HepG2 (cell line): ENCODE data around the gene HHEX. TPM values are rescaled to one million over a fixed set of nuclear protein-coding genes. Genes with fewer than 3 reads are reported as not detected.

ENCODE experiments used
- AGO2 ChIP-seq: fragments of 200-400 bp; formaldehyde crosslinking; optimal IDR thresholded peaks from 2 replicates; pipeline ENCODE3; 2017; ENCODE audit warnings: mild to moderate bottlenecking, low read depth, low read length, moderate library complexity
- ASH2L ChIP-seq: fragments of 300-600, 200-600 bp; sonication (generic); IDR thresholded peaks from 2 replicates; pipeline ENCODE4 v1.7.0; 2017; ENCODE audit warnings: low read depth, mild to moderate bottlenecking, moderate library complexity, mixed read lengths, low read length; ENCODE audit not compliant: insufficient read length
- BRD4 ChIP-seq: sonication (generic); formaldehyde crosslinking; IDR thresholded peaks from 2 replicates; pipeline ENCODE4 v1.4.0; 2020; ENCODE audit warnings: missing genetic modification reagents
- CREB1 ChIP-seq, 2 experiments: fragments of 450-650 bp in 1 of 2; IDR thresholded peaks; 2 replicates each; pipeline ENCODE4 v1.6.1; 2016 to 2017; ENCODE audit warnings: control low read depth in 1 of 2, mild to moderate bottlenecking in 1 of 2, missing compliant biosample characterization in 1 of 2, missing genetic modification characterization in 1 of 2
- ETV5 ChIP-seq: IDR thresholded peaks from 2 replicates; pipeline ENCODE4 v1.6.1; 2018; ENCODE audit warnings: missing biosample characterization, missing genetic modification reagents, inconsistent platforms, borderline replicate concordance
- HDAC1 ChIP-seq: sonication (generic); formaldehyde crosslinking; IDR thresholded peaks from 2 replicates; pipeline ENCODE4 v1.5.1; 2020; ENCODE audit warnings: mild to moderate bottlenecking, missing genetic modification reagents
- HOXD1 ChIP-seq: sonication (generic); formaldehyde crosslinking; IDR thresholded peaks from 2 replicates; pipeline ENCODE4 v1.5.0; 2020; ENCODE audit warnings: missing genetic modification reagents
- KMT2A ChIP-seq: sonication (generic); formaldehyde crosslinking; IDR thresholded peaks from 2 replicates; pipeline ENCODE4 v1.4.0; 2020; ENCODE audit warnings: missing genetic modification reagents
- NR2F6 ChIP-seq, 2 experiments: IDR thresholded peaks; 2 replicates each; pipeline ENCODE4 v1.6.1; 2016; ENCODE audit warnings: antibody characterized with exemption in 1 of 2, mild to moderate bottlenecking in 1 of 2
- SRY ChIP-seq: sonication (generic); formaldehyde crosslinking; IDR thresholded peaks from 2 replicates; pipeline ENCODE4 v1.8.0; 2022; ENCODE audit warnings: mild to moderate bottlenecking, missing genetic modification reagents
- THAP11 ChIP-seq: IDR thresholded peaks from 2 replicates; pipeline ENCODE4 v1.6.1; 2016; ENCODE audit warnings: missing biosample characterization, missing genetic modification reagents
- ZMYM4 ChIP-seq: sonication (generic); formaldehyde crosslinking; IDR thresholded peaks from 2 replicates; pipeline ENCODE4 v1.8.1; 2023; ENCODE audit warnings: mild to moderate bottlenecking, missing genetic modification reagents
- ZNF326 ChIP-seq: sonication (generic); formaldehyde crosslinking; IDR thresholded peaks from 2 replicates; pipeline ENCODE4 v1.4.0; 2020; ENCODE audit warnings: missing genetic modification reagents, borderline replicate concordance
- ZNF563 ChIP-seq: sonication (generic); formaldehyde crosslinking; IDR thresholded peaks from 2 replicates; pipeline ENCODE4 v1.8.0; 2022; ENCODE audit warnings: mild to moderate bottlenecking, moderate library complexity, missing genetic modification reagents
- polyA plus RNA-seq, 8 experiments: library from polyadenylated mRNA; depleted of rRNA in 3 of 8; stranded (reverse) in 7 of 8; unstranded in 1 of 8; fragments of >200 nt; fragmentation: Illumina TruSeq in 4 of 8; extraction: Trizol in 4 of 8; gene quantifications; 2 replicates each; pipeline versions ENCODE4 v1.2.1 to v1.2.3, GENCODE V29; 2011 to 2016; ENCODE audit warnings: low read depth in 4 of 8, missing spikeins in 1 of 8, mixed read lengths in 1 of 8; ENCODE audit not compliant: insufficient read depth in 1 of 8
- total RNA-seq, 5 experiments: library from RNA; depleted of rRNA; stranded (reverse); fragments of >200 nt; fragmentation: Illumina TruSeq; extraction: Trizol; gene quantifications; 2 replicates each; pipeline ENCODE4 v1.2.3, GENCODE V29; 2016; ENCODE audit warnings: low read depth in 1 of 5
- TF ChIP-seq, protein P1 (sequence below): sonication (generic); formaldehyde crosslinking; IDR thresholded peaks from 2 replicates; pipeline ENCODE4 v1.4.0; 2020; ENCODE audit warnings: missing genetic modification reagents, borderline replicate concordance
- TF ChIP-seq, protein P2 (sequence below): sonication (generic); formaldehyde crosslinking; IDR thresholded peaks from 2 replicates; pipeline ENCODE4 v1.8.0; 2022; ENCODE audit warnings: mild to moderate bottlenecking, missing genetic modification reagents
- TF ChIP-seq, protein P3 (sequence below): sonication (generic); formaldehyde crosslinking; IDR thresholded peaks from 2 replicates; pipeline ENCODE4 v1.8.1; 2023; ENCODE audit warnings: mild to moderate bottlenecking, moderate library complexity, missing genetic modification reagents
- TF ChIP-seq, protein P4 (sequence below): sonication (generic); formaldehyde crosslinking; IDR thresholded peaks from 2 replicates; pipeline ENCODE4 v1.5.1; 2020; ENCODE audit warnings: missing genetic modification reagents, mild to moderate bottlenecking, borderline replicate concordance
- TF ChIP-seq, protein P5 (sequence below): IDR thresholded peaks from 2 replicates; pipeline ENCODE4 v1.6.1; 2016; ENCODE audit warnings: low read depth, control low read depth

Gene HHEX
- total and polyA plus RNA-seq, 2 of the 13 experiments (the other 11 are each of a cell fraction or from before 2014, with no cell fraction given): 44.5 to 48.7 TPM

DNA sequence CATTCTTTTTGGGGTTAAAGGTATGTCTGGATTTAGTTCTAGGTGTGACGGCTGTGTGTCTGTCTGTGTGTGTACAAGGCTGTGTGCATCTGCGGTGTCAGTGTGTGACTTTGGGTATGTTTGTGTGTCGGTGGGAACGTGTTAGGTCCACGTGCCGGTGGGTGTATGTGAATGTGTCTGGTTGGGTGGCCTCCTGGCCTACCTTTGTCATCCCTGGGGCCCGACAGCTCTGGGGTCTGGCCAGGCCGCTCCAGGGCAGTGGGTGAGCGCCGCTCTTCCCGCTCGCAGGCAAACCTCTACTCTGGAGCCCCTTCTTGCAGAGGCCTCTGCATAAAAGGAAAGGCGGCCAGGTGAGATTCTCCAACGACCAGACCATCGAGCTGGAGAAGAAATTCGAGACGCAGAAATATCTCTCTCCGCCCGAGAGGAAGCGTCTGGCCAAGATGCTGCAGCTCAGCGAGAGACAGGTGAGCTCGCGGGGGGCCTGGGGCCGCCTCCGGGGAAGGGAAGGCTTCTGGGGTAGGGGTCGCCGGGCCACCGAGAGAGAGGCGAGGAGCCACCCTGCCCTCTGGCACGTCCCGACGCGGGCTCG lies 2.4 kb downstream of the HHEX start (continued):
- TF ChIP-seq, protein P1, sequence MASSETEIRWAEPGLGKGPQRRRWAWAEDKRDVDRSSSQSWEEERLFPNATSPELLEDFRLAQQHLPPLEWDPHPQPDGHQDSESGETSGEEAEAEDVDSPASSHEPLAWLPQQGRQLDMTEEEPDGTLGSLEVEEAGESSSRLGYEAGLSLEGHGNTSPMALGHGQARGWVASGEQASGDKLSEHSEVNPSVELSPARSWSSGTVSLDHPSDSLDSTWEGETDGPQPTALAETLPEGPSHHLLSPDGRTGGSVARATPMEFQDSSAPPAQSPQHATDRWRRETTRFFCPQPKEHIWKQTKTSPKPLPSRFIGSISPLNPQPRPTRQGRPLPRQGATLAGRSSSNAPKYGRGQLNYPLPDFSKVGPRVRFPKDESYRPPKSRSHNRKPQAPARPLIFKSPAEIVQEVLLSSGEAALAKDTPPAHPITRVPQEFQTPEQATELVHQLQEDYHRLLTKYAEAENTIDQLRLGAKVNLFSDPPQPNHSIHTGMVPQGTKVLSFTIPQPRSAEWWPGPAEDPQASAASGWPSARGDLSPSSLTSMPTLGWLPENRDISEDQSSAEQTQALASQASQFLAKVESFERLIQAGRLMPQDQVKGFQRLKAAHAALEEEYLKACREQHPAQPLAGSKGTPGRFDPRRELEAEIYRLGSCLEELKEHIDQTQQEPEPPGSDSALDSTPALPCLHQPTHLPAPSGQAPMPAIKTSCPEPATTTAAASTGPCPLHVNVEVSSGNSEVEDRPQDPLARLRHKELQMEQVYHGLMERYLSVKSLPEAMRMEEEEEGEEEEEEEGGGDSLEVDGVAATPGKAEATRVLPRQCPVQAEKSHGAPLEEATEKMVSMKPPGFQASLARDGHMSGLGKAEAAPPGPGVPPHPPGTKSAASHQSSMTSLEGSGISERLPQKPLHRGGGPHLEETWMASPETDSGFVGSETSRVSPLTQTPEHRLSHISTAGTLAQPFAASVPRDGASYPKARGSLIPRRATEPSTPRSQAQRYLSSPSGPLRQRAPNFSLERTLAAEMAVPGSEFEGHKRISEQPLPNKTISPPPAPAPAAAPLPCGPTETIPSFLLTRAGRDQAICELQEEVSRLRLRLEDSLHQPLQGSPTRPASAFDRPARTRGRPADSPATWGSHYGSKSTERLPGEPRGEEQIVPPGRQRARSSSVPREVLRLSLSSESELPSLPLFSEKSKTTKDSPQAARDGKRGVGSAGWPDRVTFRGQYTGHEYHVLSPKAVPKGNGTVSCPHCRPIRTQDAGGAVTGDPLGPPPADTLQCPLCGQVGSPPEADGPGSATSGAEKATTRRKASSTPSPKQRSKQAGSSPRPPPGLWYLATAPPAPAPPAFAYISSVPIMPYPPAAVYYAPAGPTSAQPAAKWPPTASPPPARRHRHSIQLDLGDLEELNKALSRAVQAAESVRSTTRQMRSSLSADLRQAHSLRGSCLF (CRISPR knock-in tag): no peak; the same call in 1 of the 2 replicates
- no peak for TF ChIP-seq ZNF326 (CRISPR knock-in tag)
- no peak for TF ChIP-seq ZMYM4 (CRISPR knock-in tag)
- TF ChIP-seq BRD4: 0 out of 2 replicates have a peak, but pooled peaks have one; percentile 15
- TF ChIP-seq, protein P2, sequence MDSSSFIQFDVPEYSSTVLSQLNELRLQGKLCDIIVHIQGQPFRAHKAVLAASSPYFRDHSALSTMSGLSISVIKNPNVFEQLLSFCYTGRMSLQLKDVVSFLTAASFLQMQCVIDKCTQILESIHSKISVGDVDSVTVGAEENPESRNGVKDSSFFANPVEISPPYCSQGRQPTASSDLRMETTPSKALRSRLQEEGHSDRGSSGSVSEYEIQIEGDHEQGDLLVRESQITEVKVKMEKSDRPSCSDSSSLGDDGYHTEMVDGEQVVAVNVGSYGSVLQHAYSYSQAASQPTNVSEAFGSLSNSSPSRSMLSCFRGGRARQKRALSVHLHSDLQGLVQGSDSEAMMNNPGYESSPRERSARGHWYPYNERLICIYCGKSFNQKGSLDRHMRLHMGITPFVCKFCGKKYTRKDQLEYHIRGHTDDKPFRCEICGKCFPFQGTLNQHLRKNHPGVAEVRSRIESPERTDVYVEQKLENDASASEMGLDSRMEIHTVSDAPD (CRISPR knock-in tag): no peak
- TF ChIP-seq, protein P3, sequence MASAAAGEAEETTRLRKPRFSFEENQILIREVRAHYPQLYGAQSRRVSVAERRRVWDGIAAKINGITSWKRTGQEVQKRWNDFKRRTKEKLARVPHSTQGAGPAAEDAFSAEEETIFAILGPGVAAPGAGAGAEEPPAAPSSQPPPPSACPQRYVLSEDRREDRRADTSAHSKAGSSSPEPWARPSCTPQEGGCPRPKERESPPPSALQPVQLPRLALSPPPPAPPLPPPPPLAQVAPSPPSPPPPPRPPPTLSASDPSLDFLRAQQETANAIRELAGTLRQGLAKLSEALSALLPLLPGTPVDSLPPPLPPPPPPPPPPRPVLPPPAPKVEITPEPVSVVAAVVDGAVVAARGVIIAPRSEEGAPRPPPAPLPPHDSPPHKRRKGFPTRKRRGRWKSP (CRISPR knock-in tag): peak; percentile 25; the same call in 1 of the 2 replicates
- TF ChIP-seq, protein P4, sequence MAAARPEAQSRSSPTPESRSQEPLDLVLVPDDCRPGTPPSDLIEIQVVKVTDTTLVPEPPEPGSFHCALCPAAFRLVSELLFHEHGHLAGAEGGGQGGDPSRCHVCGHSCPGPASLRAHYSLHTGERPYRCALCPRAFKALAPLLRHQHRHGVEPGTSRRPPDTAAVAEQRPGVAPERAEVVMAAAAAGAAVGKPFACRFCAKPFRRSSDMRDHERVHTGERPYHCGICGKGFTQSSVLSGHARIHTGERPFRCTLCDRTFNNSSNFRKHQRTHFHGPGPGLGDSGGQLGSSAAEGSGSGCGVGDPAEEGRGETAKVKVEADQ (CRISPR knock-in tag): 0 out of 2 replicates have a peak, but pooled peaks have one; percentile 27
- peak; percentile 14; the same call in 1 of the 2 replicates for TF ChIP-seq HDAC1 (CRISPR knock-in tag)
- peak; percentile 43 for TF ChIP-seq AGO2
- TF ChIP-seq ASH2L: peak; percentile 16
- TF ChIP-seq ETV5 (CRISPR knock-in tag): no peak
- TF ChIP-seq, protein P5, sequence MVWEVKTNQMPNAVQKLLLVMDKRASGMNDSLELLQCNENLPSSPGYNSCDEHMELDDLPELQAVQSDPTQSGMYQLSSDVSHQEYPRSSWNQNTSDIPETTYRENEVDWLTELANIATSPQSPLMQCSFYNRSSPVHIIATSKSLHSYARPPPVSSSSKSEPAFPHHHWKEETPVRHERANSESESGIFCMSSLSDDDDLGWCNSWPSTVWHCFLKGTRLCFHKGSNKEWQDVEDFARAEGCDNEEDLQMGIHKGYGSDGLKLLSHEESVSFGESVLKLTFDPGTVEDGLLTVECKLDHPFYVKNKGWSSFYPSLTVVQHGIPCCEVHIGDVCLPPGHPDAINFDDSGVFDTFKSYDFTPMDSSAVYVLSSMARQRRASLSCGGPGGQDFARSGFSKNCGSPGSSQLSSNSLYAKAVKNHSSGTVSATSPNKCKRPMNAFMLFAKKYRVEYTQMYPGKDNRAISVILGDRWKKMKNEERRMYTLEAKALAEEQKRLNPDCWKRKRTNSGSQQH (CRISPR knock-in tag): peak; percentile 43; the same call in 1 of the 2 replicates
- TF ChIP-seq THAP11 (CRISPR knock-in tag): no peak
- no peak for TF ChIP-seq NR2F6 (IDR thresholded peaks at IDR 0.05)
- TF ChIP-seq NR2F6 (CRISPR knock-in tag; IDR thresholded peaks at IDR 0.05): no peak
- 0 out of 2 replicates have a peak, but pooled peaks have one; percentile 57 for TF ChIP-seq SRY (CRISPR knock-in tag)
- no peak for TF ChIP-seq HOXD1 (CRISPR knock-in tag)
- peak; percentile 68; the same call in 1 of the 2 replicates for TF ChIP-seq KMT2A
- TF ChIP-seq CREB1 (IDR thresholded peaks at IDR 0.05): no peak
- TF ChIP-seq CREB1 (CRISPR knock-in tag; IDR thresholded peaks at IDR 0.05): no peak
- TF ChIP-seq ZNF563 (CRISPR knock-in tag): peak; percentile 56; the same call in 1 of the 2 replicates
